Osteoblast (primary cell): ENCODE results near the gene MACROH2A1. TPM values are rescaled to one million over a fixed set of nuclear protein-coding genes. Genes with fewer than 3 reads are reported as not detected.

Source experiments
- DNase-seq: peaks from one replicate; pipeline ENCODE4 v3.0.0; 2011; ENCODE audit warnings: low spot score, mixed read lengths; ENCODE audit not compliant: insufficient read length; ENCODE audit errors: missing footprints
- H2AFZ ChIP-seq: 2 replicates; pipeline ENCODE4 v1.6.0; 2011; ENCODE audit warnings: mild to moderate bottlenecking, low read length
- H3K27ac ChIP-seq: 2 replicates; pipeline ENCODE4 v1.5.1; 2011; ENCODE audit warnings: mild to moderate bottlenecking, low read depth, low read length, moderate library complexity
- H3K27me3 ChIP-seq: 2 replicates; pipeline ENCODE4 v1.6.0; 2012; ENCODE audit warnings: mild to moderate bottlenecking, control low read depth, inconsistent platforms, low read length, moderate library complexity; ENCODE audit not compliant: insufficient read depth
- H3K36me3 ChIP-seq: 2 replicates; pipeline ENCODE4 v1.5.1; 2011; ENCODE audit warnings: mild to moderate bottlenecking, low read length, control low read depth, moderate library complexity; ENCODE audit not compliant: insufficient read depth
- H3K4me1 ChIP-seq: 2 replicates; pipeline ENCODE4 v1.5.1; 2011; ENCODE audit warnings: mild to moderate bottlenecking, low read length, control low read depth, moderate library complexity; ENCODE audit not compliant: insufficient read depth
- H3K4me2 ChIP-seq: 2 replicates; pipeline ENCODE4 v1.6.0; 2011; ENCODE audit warnings: mild to moderate bottlenecking, low read length; ENCODE audit not compliant: insufficient read depth
- H3K4me3 ChIP-seq: fragments of 200-600 bp; sonication (generic); 3 replicates; pipeline ENCODE4 v1.5.1; 2012; ENCODE audit warnings: mild to moderate bottlenecking, low read length, inconsistent platforms; ENCODE audit not compliant: insufficient read depth
- H3K79me2 ChIP-seq: 2 replicates; pipeline ENCODE4 v1.6.0; 2012; ENCODE audit warnings: mild to moderate bottlenecking, low read length, control low read depth, inconsistent platforms; ENCODE audit not compliant: insufficient read depth
- H3K9me3 ChIP-seq: 2 replicates; pipeline ENCODE4 v1.5.1; 2011; ENCODE audit warnings: low read depth, low read length, control low read depth
- H4K20me1 ChIP-seq: 2 replicates; pipeline ENCODE4 v1.6.0; 2012; ENCODE audit warnings: mild to moderate bottlenecking, low read length, control low read depth; ENCODE audit not compliant: insufficient read depth
- total RNA-seq: library from RNA; depleted of rRNA; stranded (reverse); fragments of >200 nt; gene quantifications from 2 replicates; pipeline ENCODE4 v1.2.3, GENCODE V29; 2012
- TF ChIP-seq, protein P1 (sequence below): IDR thresholded peaks from 2 replicates; pipeline ENCODE4 v1.5.1; 2011; ENCODE audit warnings: mild to moderate bottlenecking, low read depth, low read length, moderate library complexity; ENCODE audit errors: extremely low read depth

Gene MACROH2A1
- total RNA-seq, 1 donor, result 162 TPM

DNA sequence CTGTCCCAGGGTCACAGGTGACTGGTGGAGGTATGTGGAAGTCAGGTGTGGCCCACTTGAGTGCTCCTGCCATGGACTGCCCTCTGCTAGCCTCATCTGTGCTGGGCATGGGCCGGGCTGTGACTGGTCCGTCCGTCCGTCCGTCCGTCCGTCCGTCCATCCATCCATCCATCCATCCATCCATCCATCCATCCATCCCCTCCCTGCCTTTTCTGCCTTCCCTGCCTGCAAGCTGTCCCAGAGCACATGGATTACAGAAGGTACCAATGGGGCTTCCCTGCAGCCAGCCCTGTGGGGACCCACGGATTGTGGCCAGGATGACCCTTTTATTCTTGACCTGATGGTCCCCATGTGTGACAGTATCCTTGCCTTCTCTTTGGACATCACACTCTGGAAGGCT lies 92.5 kb downstream of the MACROH2A1 start:
- H3K27me3 ChIP-seq, result no peaks in the 10 kb centered on the region
- TF ChIP-seq, protein P1, sequence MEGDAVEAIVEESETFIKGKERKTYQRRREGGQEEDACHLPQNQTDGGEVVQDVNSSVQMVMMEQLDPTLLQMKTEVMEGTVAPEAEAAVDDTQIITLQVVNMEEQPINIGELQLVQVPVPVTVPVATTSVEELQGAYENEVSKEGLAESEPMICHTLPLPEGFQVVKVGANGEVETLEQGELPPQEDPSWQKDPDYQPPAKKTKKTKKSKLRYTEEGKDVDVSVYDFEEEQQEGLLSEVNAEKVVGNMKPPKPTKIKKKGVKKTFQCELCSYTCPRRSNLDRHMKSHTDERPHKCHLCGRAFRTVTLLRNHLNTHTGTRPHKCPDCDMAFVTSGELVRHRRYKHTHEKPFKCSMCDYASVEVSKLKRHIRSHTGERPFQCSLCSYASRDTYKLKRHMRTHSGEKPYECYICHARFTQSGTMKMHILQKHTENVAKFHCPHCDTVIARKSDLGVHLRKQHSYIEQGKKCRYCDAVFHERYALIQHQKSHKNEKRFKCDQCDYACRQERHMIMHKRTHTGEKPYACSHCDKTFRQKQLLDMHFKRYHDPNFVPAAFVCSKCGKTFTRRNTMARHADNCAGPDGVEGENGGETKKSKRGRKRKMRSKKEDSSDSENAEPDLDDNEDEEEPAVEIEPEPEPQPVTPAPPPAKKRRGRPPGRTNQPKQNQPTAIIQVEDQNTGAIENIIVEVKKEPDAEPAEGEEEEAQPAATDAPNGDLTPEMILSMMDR, result no peak
- H4K20me1 ChIP-seq, result no peaks in the 10 kb centered on the region
- no peak overlapping the region for H2AFZ ChIP-seq
- H3K79me2 ChIP-seq, result no peaks in the 10 kb centered on the region
- H3K4me2 ChIP-seq, result no peak overlapping the region
- H3K4me1 ChIP-seq, result peaks cover 24% of the 10 kb centered on the region
- no peak overlapping the region for H3K4me3 ChIP-seq
- H3K27ac ChIP-seq, result no peak overlapping the region
- H3K36me3 ChIP-seq, result no peaks in the 10 kb centered on the region
- H3K9me3 ChIP-seq, result no peaks in the 10 kb centered on the region
- DNase-seq, result no peak

DNA sequence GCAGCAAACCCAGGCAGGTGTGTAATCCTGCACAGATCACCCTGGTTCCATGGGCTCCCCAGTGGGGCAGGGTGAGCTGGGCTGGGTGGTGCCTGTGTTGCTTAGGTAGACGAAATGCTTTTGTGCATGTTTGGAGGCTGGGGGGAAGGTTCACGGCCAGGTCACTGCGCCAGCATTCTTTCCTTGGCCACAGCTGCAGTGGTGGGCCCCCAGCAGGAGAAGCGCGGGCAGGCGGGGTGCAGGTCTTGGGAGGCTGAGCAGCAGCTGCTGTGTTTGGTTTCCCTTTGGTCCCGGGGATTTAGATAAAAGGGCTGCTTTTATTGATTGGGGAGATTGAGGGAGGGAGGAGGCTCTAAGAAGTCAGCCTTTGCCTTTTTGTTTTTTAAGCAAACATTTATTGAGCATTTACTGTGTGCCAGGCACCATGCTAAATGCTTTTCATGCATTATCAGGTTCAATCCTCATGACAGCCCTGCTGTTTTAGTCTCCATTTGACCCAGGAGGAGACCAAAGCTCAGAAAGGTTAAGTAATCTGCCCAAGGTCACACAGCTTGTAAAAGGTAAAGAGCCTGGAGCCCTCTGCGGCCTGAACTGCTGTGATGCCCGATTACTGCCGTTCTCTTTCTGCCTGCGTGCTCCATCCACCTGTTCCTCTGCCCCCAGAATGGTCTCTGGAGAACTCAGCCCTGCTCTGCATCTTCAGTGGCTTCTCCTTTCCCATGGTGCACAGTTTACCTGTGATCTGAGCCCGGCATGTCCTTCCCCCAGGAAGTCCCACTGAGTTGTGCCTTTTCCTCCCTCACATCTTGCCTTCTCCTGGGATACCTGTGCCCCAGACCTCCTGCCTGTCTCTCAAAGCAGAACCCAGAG lies 94.4 kb downstream of the MACROH2A1 start:
- DNase-seq, result no peak
- no peaks in the 10 kb centered on the region for H4K20me1 ChIP-seq
- no peaks in the 10 kb centered on the region for H3K27me3 ChIP-seq
- H3K4me1 ChIP-seq, result peaks cover 15% of the 10 kb centered on the region
- no peaks in the 10 kb centered on the region for H3K79me2 ChIP-seq
- H3K36me3 ChIP-seq, result no peaks in the 10 kb centered on the region
- no peak overlapping the region for H3K4me3 ChIP-seq
- TF ChIP-seq, protein P1, result no peak
- no peaks in the 10 kb centered on the region for H3K9me3 ChIP-seq
- no peak overlapping the region for H3K27ac ChIP-seq
- no peak overlapping the region for H3K4me2 ChIP-seq
- no peak overlapping the region for H2AFZ ChIP-seq

DNA sequence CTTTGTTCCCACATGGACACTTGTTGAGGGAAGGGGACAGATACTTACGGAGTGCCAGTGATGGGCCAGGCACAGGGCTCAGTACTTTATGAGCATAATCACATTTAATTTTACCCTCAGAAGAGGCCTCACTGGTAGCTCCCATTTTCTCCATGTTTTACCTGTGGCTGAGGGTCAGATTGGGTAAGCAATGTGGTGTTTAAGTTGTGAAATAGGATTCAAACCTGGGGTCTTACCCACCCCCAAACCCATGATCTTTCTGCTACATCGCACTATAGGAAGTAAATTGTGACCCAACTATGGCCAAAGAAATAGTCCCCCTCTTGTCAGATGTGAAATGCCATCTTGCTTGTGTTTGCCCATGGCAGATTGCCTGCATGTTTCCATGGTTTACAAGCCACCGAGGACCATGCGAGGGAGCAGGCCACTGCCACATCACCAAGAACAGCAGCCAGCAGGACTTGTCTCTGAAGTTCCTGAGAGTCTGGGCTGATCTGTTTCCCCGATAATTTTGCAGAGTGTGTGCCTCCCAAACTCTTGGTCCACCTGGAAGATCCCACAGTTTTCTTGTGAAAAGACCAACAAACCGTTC lies 95.4 kb downstream of the MACROH2A1 start:
- H2AFZ ChIP-seq, result peak overlapping the region; percentile 33
- TF ChIP-seq, protein P1, result no peak
- peaks cover 6% of the 10 kb centered on the region for H3K4me1 ChIP-seq
- no peak overlapping the region for H3K4me2 ChIP-seq
- no peaks in the 10 kb centered on the region for H3K79me2 ChIP-seq
- H3K9me3 ChIP-seq, result no peaks in the 10 kb centered on the region
- no peaks in the 10 kb centered on the region for H4K20me1 ChIP-seq
- H3K27me3 ChIP-seq, result no peaks in the 10 kb centered on the region
- H3K4me3 ChIP-seq, result no peak overlapping the region
- DNase-seq, result no peak
- no peaks in the 10 kb centered on the region for H3K36me3 ChIP-seq
- H3K27ac ChIP-seq, result no peak overlapping the region
